IPS DF 6.9 (cell line): ENCODE measurements around the gene CDC6.
"Not testable (repeated sequence)": the region's sequence is repeated elsewhere in the genome, so short reads cannot be mapped to it uniquely, and the experiment has no call there.

Source experiments
- DNase-seq: peaks from one replicate; pipeline ENCODE4 v3.0.0-alpha.2; 2013; ENCODE audit warnings: low read depth, low spot score
- H3K27ac ChIP-seq: one replicate; pipeline ENCODE4 v1.5.1; 2013; ENCODE audit warnings: low read length, control low read depth
- H3K27me3 ChIP-seq: 2 replicates; pipeline ENCODE4 v1.6.1; 2013; ENCODE audit warnings: mild to moderate bottlenecking, low read length; ENCODE audit not compliant: control insufficient read depth, insufficient read depth
- H3K36me3 ChIP-seq: 2 replicates; pipeline ENCODE4 v1.6.1; 2013; ENCODE audit warnings: low read length; ENCODE audit not compliant: control insufficient read depth, insufficient read depth
- H3K4me1 ChIP-seq: 2 replicates; pipeline ENCODE4 v1.6.1; 2013; ENCODE audit warnings: low read length; ENCODE audit not compliant: control insufficient read depth, insufficient read depth
- H3K4me3 ChIP-seq: 2 replicates; pipeline ENCODE4 v1.5.1; 2013; ENCODE audit warnings: mild to moderate bottlenecking, low read length
- H3K9me3 ChIP-seq: 2 replicates; pipeline ENCODE4 v1.6.1; 2013; ENCODE audit warnings: low read length, inconsistent platforms; ENCODE audit not compliant: control insufficient read depth, insufficient read depth
- WGBS: extraction: QIAGEN DNeasy Blood & Tissue Kit; methylation state at CpG from one replicate; pipeline ENCODE4 v1.1.7; 2013; ENCODE audit warnings: mixed read lengths, missing lambda C conversion rate; ENCODE audit not compliant: insufficient read length, insufficient coverage; 5-methylcytosine and 5-hydroxymethylcytosine counted together

The CDC6 gene

DNA sequence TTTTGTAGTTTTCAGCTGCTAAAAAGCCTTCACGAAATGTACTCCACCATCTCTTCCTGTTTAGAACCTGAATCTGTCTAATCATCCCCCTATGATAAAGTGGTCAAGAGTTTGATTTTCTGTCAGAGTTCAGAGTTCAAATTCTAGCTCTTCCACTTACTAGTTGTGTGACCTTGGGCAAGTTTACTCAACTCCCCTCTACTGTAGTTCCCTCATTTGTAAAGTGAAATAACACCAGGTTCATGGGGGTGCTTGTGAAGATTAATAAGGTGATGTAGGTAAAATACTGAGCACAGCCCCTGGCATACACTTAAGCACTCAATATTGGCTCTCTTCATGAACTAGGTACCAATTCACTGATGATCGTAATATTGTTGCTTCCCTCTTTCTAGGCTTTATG, 1.2 kb upstream of the CDC6 start:
- no peak overlapping the region for H3K4me3 ChIP-seq
- no peak for DNase-seq
- peaks cover 13% of the 10 kb centered on the region; the same call in 1 of the 2 replicates for H3K36me3 ChIP-seq
- H3K27ac ChIP-seq = no peak overlapping the region
- H3K9me3 ChIP-seq = no peaks in the 10 kb centered on the region
- WGBS = no CpG with 5 or more reads among the region's 2 CpGs
- peaks cover 4% of the 10 kb centered on the region; the same call in 1 of the 2 replicates for H3K4me1 ChIP-seq
- no peaks in the 10 kb centered on the region for H3K27me3 ChIP-seq

- no peaks in the 10 kb centered on the region for H3K27me3 ChIP-seq
- DNase-seq = no peak
- no CpG with 5 or more reads among the region's 4 CpGs for WGBS
- H3K27ac ChIP-seq = no peak overlapping the region
- peaks cover 17% of the 10 kb centered on the region; the same call in 1 of the 2 replicates for H3K36me3 ChIP-seq
- H3K4me1 ChIP-seq = peaks cover 3% of the 10 kb centered on the region; the same call in 1 of the 2 replicates
- H3K4me3 ChIP-seq = no peak overlapping the region
- no peaks in the 10 kb centered on the region for H3K9me3 ChIP-seq
Observed at GRCh38 chr17:40287159-40287493, 553 bp upstream of the CDC6 start.

- H3K9me3 ChIP-seq = no peaks in the 10 kb centered on the region
- H3K27me3 ChIP-seq = no peaks in the 10 kb centered on the region
- H3K4me1 ChIP-seq = peaks cover 2% of the 10 kb centered on the region; the same call in 1 of the 2 replicates
- H3K4me3 ChIP-seq = no peak overlapping the region
- no CpG with 5 or more reads among the region's 4 CpGs for WGBS
- DNase-seq = no peak
- H3K36me3 ChIP-seq = peaks cover 24% of the 10 kb centered on the region; the same call in 1 of the 2 replicates
- H3K27ac ChIP-seq = no peak overlapping the region
Observed at GRCh38 chr17:40290629-40291280, 3.1 kb downstream of the CDC6 start.

DNA sequence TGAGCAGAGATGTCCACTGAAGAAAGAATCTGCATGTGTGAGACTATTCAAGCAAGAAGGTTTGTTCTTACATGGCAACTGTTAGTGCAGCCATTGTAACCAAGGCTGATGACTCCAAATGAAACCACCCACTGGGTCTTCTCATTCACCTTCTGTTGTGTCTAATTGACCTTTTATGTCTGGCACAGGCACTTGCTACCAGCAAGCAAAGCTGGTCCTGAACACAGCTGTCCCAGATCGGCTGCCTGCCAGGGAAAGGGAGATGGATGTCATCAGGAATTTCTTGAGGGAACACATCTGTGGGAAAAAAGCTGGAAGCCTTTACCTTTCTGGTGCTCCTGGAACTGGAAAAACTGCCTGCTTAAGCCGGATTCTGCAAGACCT, 3.6 kb downstream of the CDC6 start:
- no peak for DNase-seq
- Histone ChIP-seq H3K36me3 (peaks cover 26% of the 10 kb centered on the region; the same call in 1 of the 2 replicates), H3K4me1 (peaks cover 2% of the 10 kb centered on the region; the same call in 1 of the 2 replicates), H3K9me3 (no peaks in the 10 kb centered on the region), H3K27me3 (no peaks in the 10 kb centered on the region), H3K4me3 (no peak overlapping the region), H3K27ac (no peak overlapping the region)
- WGBS = no CpG with 5 or more reads among the region's 2 CpGs

GRCh38 chr17:40293363-40293762, 5.7 kb downstream of the CDC6 start:
- H3K9me3 ChIP-seq = no peaks in the 10 kb centered on the region
- H3K27me3 ChIP-seq = no peaks in the 10 kb centered on the region
- no peak overlapping the region for H3K27ac ChIP-seq
- DNase-seq = no peak
- no CpG with 5 or more reads among the region's 1 CpG for WGBS
- peaks cover 34% of the 10 kb centered on the region; the same call in 1 of the 2 replicates for H3K36me3 ChIP-seq
- H3K4me1 ChIP-seq = no peaks in the 10 kb centered on the region
- no peak overlapping the region for H3K4me3 ChIP-seq

DNA sequence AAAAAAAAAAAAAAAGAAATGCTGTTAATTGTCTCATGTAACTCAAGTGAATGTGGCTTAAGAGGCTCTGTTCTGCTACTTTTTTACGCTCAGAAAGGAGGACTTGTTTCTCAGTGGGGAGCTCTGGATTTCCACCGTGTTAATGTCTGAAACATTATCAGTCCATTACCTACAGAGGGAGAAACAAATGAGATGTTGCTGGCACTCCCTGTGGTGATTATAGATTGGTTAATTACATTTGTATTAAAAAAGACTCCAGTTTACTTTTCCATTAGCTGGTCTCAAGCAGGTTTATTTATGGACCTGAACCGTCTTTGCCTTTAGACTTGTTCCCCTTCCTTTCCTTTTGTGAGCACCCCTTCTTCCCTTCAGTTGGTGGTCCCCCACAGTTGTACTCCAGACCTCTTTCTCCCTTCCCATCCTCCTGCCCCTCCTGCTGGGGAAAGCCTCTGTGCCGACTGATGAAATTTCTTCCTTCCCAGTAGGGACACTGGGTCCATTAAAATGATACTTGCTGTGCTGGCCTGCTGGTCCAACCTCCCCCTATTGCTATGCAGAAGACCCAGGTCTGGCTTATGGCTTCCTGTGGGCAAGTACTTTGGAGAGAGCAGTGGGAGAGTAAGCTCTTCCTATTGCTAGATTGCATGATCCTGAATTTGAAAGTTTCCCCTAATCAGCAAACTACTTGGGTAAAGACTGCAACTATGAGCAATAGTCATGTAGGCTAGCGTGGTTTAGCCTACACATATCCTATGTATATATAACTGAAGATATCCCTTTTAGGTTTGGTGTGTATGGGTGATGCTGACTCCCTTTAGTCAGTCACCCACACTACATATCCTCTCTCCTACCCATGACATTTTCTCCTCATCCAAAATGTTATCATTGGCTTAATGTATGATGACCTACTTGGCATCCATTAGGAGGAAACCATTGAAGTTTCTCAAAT, 8.1 kb downstream of the CDC6 start:
- H3K27ac ChIP-seq = no peak overlapping the region
- H3K9me3 ChIP-seq = no peaks in the 10 kb centered on the region
- H3K4me1 ChIP-seq = no peaks in the 10 kb centered on the region
- peaks cover 30% of the 10 kb centered on the region; the same call in 1 of the 2 replicates for H3K36me3 ChIP-seq
- no peaks in the 10 kb centered on the region for H3K27me3 ChIP-seq
- no peak overlapping the region for H3K4me3 ChIP-seq
- WGBS = no CpG with 5 or more reads among the region's 5 CpGs
- no peak for DNase-seq

DNA sequence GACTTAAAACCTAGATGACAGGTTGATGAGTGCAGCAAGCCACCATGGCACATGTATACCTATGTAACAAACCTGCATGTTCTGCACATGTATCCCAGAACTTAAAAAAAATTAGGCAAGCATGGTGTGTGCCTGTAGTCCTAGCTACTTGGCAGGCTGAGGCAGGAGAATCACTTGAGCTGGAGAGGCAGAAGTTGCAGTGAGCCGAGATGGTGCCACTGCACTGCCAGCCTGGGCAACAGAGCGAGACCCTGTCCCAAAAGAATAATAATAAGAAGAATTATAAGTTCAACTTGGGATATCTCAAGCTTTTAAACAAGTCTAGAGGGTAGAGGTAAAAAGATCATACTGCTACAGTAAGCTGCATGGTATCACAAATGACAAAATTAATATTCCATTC, 9.8 kb downstream of the CDC6 start:
- no CpG with 5 or more reads among the region's 2 CpGs for WGBS
- peaks cover 21% of the 10 kb centered on the region; the same call in 1 of the 2 replicates for H3K36me3 ChIP-seq
- H3K27ac ChIP-seq = no peak overlapping the region

GRCh38 chr17:40298726-40299125, 11.0 kb downstream of the CDC6 start:
- Histone ChIP-seq H3K4me1 (no peaks in the 10 kb centered on the region), H3K36me3 (peaks cover 21% of the 10 kb centered on the region; the same call in 1 of the 2 replicates), H3K27ac (no peak overlapping the region), H3K27me3 (no peaks in the 10 kb centered on the region), H3K9me3 (no peaks in the 10 kb centered on the region), H3K4me3 (no peak overlapping the region)
- WGBS = no CpG with 5 or more reads among the region's 3 CpGs
- DNase-seq = no peak

More for the DNA sequence above, 9.8 kb downstream of the CDC6 start:
- Histone ChIP-seq H3K4me3 (no peak overlapping the region), H3K27me3 (no peaks in the 10 kb centered on the region), H3K9me3 (no peaks in the 10 kb centered on the region), H3K4me1 (no peaks in the 10 kb centered on the region)
- no peak for DNase-seq

DNA sequence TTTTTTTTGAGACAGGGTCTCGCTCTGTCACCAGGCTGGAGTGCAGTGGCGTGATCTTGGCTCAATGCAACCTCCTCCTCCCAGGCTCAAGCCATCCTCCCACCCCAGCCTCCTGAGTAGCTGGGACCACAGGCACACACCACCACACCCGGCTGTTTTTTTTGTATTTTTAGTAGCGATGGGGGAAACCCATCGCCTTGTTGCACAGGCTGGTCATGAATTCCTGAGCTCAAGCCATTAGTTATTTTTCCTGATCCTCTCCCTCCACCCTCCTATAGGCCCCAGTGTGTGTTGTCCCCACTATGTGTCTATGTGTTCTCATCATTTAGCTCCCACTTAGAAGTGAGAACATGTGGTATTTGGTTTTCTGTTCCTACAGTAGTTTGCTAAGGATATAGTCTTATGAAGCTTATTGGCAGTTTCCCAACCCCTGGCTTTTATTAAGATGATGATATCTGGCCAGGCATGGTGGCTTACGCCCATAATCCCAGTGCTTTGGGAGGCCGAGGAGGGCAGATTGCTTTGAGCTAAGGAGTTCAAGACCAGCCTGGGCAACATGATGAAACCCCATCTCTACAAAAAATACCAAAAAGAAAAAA, 11.6 kb downstream of the CDC6 start:
- H3K27me3 ChIP-seq, H3K4me3 ChIP-seq, H3K27ac ChIP-seq, H3K9me3 ChIP-seq, H3K4me1 ChIP-seq, DNase-seq: not testable (repeated sequence)
- no CpG with 5 or more reads among the region's 7 CpGs for WGBS
- H3K36me3 ChIP-seq = peaks cover 19% of the 10 kb centered on the region; the same call in 1 of the 2 replicates

DNA sequence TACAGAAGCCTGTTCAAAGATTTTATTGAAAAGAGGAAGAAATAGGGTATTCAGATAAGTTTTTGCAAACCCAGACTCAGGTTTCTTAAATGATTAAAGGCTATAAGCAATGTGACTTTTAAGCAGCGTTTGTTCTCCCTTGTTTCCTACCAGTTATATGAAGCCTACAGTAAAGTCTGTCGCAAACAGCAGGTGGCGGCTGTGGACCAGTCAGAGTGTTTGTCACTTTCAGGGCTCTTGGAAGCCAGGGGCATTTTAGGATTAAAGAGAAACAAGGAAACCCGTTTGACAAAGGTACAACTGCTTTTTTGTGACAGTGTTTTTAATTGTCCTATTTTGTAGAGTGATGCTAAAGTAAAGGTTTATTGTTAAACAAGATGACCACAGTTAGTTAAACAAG, 13.6 kb downstream of the CDC6 start:
- WGBS = no CpG with 5 or more reads among the region's 4 CpGs
- Histone ChIP-seq H3K4me3 (no peak overlapping the region), H3K4me1 (0 out of 2 replicates have a peak, but pooled peaks cover under 1% of the 10 kb centered on the region), H3K36me3 (peaks cover 17% of the 10 kb centered on the region; the same call in 1 of the 2 replicates), H3K9me3 (no peaks in the 10 kb centered on the region), H3K27me3 (no peaks in the 10 kb centered on the region), H3K27ac (no peak overlapping the region)
- no peak for DNase-seq
